ENCODE data around the gene MRPL21.

GRCh38 chr11:68928136-68928880 lies 24.7 kb upstream of the MRPL21 start:
- no peak for TF ChIP-seq ZSCAN29 (IDR thresholded peaks at IDR 0.05)
- no peak for TF ChIP-seq ZNF133 (CRISPR knock-in tag; IDR thresholded peaks at IDR 0.05)
- TF ChIP-seq PRPF4 (IDR thresholded peaks at IDR 0.05; ENCODE audit: insufficient read depth, low read depth, low read length, poor library complexity, severe bottlenecking), result no peak
- TF ChIP-seq JUN (IDR thresholded peaks at IDR 0.05; ENCODE audit: borderline replicate concordance, low read depth, low read length), result no peak
- TF ChIP-seq JUN (CRISPR knock-in tag; IDR thresholded peaks at IDR 0.05; ENCODE audit: borderline replicate concordance), result no peak
- no peak for TF ChIP-seq PTBP1 (IDR thresholded peaks at IDR 0.05; ENCODE audit: low read depth, low read length)
- TF ChIP-seq ZNF174 (CRISPR knock-in tag; IDR thresholded peaks at IDR 0.05), result no peak
- no peak for TF ChIP-seq EP300 (IDR thresholded peaks at IDR 0.05; ENCODE audit: low read length)
- no peak for TF ChIP-seq ZNF311 (CRISPR knock-in tag; IDR thresholded peaks at IDR 0.05)

All from K562 (cell line).